C1 segment of cervical spinal cord (tissue), 14 donors: ENCODE measurements around the gene ARHGAP26.
"Not testable (repeated sequence)": the region's sequence is repeated elsewhere in the genome, so short reads cannot be mapped to it uniquely, and the experiment has no call there.

Experiments used
- DNase-seq, 14 donors: peaks; one replicate each; lab custom pipeline; 2025; lab: John Stamatoyannopoulos, UW

Gene ARHGAP26

GRCh38 chr5:143114481-143114880 is 344.3 kb downstream of the ARHGAP26 start:
- DNase-seq, result no peak

DNA sequence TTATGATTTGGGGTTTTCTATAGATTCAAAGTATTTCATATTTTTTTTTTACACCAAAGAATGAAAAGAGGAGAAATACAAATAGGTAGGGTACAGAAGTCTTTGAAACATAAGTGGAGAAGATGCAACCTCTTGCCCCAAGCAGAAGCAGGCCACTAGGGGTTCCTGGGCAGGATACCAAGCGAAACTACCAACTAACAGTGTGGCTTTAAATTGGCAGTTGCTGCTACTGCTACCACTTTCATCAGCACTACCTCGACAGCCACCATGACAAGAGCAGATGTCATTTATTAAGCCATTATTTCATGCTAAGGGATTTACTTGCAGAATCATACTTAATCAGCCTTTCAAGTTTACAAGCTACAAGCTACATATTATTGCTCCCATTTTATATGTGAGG is 345.2 kb downstream of the ARHGAP26 start:
- no peak for DNase-seq

DNA sequence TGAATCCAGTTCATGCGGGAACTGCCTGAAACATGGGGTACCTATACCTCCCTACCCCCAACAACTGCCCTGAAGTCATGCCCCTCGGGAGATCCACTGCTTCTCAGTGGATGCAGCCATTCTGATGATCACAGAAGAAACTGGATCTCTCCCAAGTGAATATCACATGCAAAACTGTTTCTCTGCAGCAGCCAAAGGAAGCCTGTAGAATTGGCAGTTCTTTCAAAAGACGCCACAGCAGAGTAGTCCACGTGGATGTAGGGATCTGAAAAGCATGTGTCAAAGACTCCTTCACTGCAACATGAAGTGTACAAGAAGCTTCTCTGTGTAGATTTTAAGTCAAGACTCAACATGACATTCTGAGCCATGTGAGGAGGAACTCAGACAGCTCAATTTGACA is 346.6 kb downstream of the ARHGAP26 start:
- DNase-seq, result no peak

DNA sequence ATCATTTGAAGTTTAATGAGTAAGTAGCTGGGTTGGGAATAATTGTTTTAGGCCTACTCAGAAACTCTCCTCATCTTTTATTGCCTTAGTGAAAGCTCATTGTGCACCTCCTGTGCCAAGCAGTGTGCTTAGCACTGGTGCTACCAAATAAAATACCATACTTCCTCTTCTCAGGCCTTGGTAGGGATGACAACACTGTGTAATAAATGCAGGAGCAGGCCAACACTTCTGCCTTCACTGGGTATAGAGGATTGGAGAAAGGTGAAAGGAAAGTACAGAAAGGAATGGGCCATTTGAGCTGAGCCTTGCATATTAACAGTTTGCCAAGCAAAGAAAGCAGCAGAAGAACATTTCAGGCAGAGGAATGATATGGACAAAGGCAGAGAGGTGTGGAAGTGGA is 347.6 kb downstream of the ARHGAP26 start:
- DNase-seq, result no peak

DNA sequence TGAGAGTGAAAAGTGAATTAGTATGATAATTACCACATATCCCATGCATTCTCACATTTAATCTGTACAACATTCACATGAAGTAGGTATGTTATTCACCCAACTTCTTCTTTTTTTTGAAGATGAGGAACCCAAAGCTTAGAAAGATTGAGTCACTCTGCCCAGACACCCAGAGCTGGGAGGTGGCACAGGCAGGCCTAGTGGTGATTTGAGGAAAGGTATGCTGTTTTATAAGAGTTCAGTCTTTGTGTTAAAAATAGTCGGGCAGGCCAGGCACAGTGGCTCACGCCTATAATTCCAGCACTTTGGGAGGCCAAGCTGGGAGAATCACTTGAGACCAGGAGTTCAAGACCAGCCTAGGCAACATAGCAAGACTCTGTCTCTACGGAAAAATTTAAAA is 348.0 kb downstream of the ARHGAP26 start:
- no peak for DNase-seq

GRCh38 chr5:143118818-143119217 is 348.6 kb downstream of the ARHGAP26 start:
- DNase-seq, result not testable (repeated sequence)

- DNase-seq, result no peak
Measured at GRCh38 chr5:143119291-143119769, 349.2 kb downstream of the ARHGAP26 start.

GRCh38 chr5:143119881-143120341 is 349.7 kb downstream of the ARHGAP26 start:
- DNase-seq, result no peak

GRCh38 chr5:143120460-143121134 is 350.4 kb downstream of the ARHGAP26 start:
- peak in 1 of 14 donors; percentile 39 for DNase-seq

DNA sequence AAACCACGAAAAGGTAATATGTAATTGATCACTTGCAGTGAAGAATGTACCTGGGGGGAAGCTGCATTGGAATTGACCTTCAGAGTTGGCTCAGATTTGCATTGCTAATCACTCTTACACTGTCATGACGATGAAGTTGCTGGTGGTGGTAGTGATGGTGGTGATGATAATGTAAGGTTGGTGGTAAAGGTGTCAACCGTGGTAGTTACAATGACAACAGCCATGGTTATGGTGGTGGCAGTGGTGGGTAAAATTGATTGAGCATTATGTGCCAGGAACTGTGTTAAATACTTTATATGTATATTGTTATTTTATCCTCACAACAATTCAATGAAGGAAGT is 350.9 kb downstream of the ARHGAP26 start:
- no peak for DNase-seq

DNA sequence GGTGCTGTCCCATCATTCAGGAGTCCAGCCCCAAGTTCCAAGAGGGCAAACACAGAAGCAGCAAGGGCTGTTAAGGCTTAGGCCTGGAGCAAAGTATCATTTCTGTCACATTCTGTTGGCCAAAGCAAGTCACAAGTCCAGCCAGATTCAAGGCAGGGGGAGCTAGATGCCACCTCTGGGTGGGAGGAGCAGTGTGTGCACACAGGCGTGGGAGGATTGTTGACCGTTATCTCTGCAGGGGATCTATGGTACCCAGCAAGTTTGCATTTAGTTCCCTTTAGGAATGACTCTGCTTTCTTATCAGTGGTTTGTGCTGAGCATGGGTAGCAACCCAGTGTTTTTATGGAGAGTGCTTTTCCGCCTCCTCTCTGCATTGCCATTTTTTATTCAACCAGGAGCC is 354.4 kb downstream of the ARHGAP26 start:
- no peak for DNase-seq

- no peak for DNase-seq
Measured at GRCh38 chr5:143126174-143127019, 356.2 kb downstream of the ARHGAP26 start.

DNA sequence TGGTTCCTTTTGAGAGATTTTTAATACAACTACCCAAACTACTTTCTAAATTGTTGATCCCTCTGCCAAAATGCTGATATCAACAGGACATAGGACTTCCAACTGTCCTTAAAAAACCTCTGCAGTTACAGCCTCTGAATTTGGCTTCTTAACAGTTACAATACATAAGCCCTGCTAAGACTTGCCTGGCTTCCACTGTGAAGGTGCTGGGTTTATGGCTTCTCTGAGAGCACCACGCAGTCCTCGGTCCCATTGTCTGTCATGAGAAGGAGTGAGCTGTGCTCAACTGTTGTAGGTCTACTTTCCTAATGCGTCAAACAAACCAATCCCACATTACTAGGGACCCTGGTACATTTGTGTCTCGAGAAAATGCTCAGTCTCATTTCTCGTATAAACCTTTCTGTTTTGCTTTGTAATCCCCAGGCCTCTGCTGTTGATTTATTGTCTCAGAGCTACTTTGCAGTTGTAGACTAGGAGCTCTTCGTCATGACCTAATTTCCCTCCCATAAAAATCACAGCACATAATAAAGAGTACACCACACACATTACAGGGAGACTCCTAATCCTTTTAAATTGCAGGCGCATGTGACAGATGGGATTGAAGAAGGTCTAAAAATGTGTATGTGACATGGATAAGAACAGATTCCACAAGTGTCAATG is 358.4 kb downstream of the ARHGAP26 start:
- peak in 1 of 14 donors; percentile 21 for DNase-seq

- no peak for DNase-seq
Measured at GRCh38 chr5:143129203-143129602, 359.0 kb downstream of the ARHGAP26 start.

DNA sequence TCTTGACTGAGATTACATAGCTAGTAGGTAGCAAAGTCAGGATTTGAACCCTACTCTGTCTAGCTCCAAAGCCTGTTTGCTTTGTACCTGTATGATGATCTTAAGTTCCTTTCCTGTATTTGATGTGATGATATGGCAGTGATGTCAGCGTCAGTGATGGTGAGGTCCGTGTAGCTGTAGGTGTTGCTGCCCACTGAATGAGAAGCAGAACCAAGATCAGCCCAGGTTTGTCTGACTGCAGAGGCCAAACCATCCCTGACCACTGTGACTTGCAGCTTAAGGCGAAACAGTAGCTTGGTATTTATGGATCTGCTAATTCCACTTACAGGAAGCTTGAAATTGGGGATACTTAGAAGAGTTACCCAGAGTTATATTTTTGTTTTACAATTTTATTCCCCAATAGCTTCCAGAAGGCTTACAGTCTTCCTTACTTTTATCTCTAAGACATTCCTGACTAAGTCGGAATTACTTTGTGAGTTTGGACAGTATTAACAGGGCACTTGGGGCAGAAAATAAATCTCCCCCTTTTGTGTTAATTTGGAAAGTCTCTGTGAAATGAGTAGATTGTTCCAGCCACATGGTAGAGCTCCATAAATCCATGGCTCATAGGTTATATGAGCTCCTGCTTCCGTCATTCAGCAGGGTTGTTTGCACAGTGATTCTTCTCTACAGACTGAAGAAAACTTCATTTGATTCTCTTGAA is 359.9 kb downstream of the ARHGAP26 start:
- DNase-seq, result no peak

GRCh38 chr5:143130613-143131305 is 360.6 kb downstream of the ARHGAP26 start:
- no peak for DNase-seq

DNA sequence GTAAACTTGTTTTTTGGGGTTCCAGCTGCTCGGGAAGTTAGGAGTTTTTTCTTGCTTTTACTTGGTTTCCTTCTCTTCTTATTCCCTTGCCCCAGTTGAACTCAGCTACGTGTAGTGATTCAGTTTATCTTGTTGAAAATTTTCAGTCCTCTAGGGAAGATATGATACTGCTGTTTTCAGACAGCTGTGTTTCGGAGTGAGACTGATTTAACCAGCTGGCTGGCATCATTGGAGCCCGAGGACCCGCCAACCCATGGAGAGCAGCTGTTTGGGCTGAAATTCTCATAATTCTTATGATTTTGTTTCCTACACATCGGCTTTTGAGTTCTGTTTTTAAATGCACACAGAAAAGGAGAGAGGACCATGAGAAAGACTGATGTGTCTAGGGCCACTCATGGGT is 361.8 kb downstream of the ARHGAP26 start:
- no peak for DNase-seq

DNA sequence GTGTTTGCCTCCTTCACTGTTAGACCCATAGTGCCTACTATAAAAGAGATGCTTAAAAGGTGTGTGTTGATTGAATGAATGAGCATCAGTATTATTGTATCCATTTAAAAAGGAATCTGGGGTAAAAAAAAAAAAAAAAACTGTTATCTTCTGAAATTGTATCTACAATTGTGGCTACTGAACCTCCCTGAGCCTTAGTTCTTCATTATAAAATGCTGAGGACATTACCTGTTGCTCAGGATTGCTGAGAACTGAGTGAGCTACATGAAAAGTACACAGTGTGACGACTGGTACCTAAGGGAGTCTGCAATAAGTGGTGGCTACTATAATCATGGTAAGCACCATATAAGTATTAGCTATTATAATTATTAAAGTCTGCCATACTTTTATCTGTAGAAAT is 362.6 kb downstream of the ARHGAP26 start:
- no peak for DNase-seq

DNA sequence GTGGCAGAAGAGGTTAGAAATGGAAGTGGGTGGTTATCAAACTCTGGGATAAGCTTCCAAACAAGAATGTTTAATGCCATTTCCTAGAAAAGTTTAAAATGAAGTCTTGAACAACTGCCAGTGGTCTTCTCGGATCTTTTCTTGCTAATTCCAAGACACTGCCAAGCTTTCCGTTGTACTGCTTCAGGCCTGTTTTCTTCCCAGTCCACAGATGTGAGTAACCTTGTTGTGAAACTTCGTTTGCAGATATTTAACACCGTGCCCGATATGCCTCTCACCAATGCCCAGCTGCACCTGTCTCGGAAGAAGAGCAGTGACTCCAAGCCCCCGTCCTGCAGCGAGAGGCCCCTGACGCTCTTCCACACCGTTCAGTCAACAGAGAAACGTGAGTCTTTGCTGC is 363.5 kb downstream of the ARHGAP26 start:
- no peak for DNase-seq

DNA sequence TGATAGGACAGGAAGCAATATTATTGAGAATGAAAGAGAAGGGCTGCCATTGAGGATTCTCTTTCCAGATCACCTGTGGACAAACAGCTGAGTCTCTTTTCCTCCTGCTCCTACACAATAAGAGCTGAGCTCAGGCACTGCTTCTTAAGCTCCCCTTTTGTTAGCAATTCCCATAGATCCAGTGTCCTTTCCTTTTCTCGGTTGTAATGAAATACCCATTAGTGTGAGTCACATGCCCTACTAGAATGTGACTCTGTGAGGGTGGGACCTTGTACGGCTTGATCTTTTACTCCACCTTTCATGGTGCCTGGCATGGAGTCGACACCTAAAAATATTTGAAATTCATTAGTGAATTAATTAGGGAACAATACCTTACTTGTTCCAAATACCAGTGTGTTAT is 364.1 kb downstream of the ARHGAP26 start:
- DNase-seq, result no peak

- no peak for DNase-seq
Measured at GRCh38 chr5:143134900-143135299, 364.7 kb downstream of the ARHGAP26 start.
